ENCODE results near the gene GTF3C5.

GTF3C5 gene

DNA sequence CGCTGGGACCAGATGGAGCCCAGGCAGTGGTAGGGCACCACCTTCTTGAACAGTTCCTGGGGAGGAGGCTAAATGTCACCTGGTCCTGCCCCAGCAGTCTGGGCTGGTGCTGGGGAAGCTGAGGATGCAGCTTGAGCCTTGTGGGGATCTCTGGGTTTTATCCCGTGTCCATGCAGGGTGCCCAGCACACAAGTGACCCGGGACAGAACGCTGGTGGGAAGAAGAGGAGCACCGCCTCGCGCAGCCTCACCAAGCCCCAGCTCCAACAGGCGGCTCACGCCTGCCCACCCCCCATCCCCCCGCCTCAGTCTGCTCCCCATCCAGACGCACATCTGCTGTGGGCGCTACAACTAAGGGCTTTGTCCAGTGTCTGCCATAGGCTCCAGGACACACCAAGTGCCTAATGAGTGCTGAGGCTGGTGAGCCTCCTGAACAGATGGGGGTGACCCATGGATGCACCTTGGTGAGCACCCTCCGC lies 76.5 kb downstream of the GTF3C5 start:
- DNase-seq (ENCODE audit: low read depth, low spot score): no peak
